Stimulated activated CD4-positive, alpha-beta T cell treated with anti-CD3 and anti-CD28 coated beads, Interleukin-15, amount 100 ng/mL, for 48 hours (primary cell): ENCODE measurements around the gene IRAK2.
"Not testable (repeated sequence)": the region's sequence is repeated elsewhere in the genome, so short reads cannot be mapped to it uniquely, and the experiment has no call there.

ENCODE experiments used
- DNase-seq, 2 donors: peaks; one replicate each; pipeline ENCODE4 v3.0.0-alpha.2; 2020; ENCODE audit warnings: low read depth in 2 of 2

The IRAK2 gene

GRCh38 chr3:10253731-10254130 lies 89.0 kb downstream of the IRAK2 start:
- no peak for DNase-seq

GRCh38 chr3:10255835-10256234 lies 91.1 kb downstream of the IRAK2 start:
- no peak for DNase-seq

- no peak for DNase-seq
Observed at GRCh38 chr3:10259036-10259435, 94.3 kb downstream of the IRAK2 start.

GRCh38 chr3:10259798-10260197 lies 95.1 kb downstream of the IRAK2 start:
- no peak for DNase-seq

- no peak for DNase-seq
Observed at GRCh38 chr3:10260211-10260701, 95.5 kb downstream of the IRAK2 start.

GRCh38 chr3:10262027-10262426 lies 97.3 kb downstream of the IRAK2 start:
- no peak for DNase-seq

- DNase-seq: peak; percentile 42 to 68
Observed at GRCh38 chr3:10263646-10264363, 99.1 kb downstream of the IRAK2 start.

GRCh38 chr3:10265833-10266232 lies 101.1 kb downstream of the IRAK2 start:
- DNase-seq: no peak

- not testable (repeated sequence) for DNase-seq
Observed at GRCh38 chr3:10266936-10267335, 102.2 kb downstream of the IRAK2 start.

GRCh38 chr3:10268116-10268515 lies 103.4 kb downstream of the IRAK2 start:
- DNase-seq: no peak

GRCh38 chr3:10268930-10269329 lies 104.2 kb downstream of the IRAK2 start:
- no peak for DNase-seq

- no peak for DNase-seq
Observed at GRCh38 chr3:10269443-10269842, 104.7 kb downstream of the IRAK2 start.

GRCh38 chr3:10272476-10272875 lies 107.8 kb downstream of the IRAK2 start:
- DNase-seq: not testable (repeated sequence)

GRCh38 chr3:10272977-10273376 lies 108.3 kb downstream of the IRAK2 start:
- DNase-seq: no peak

GRCh38 chr3:10273702-10274305 lies 109.1 kb downstream of the IRAK2 start:
- no peak for DNase-seq

GRCh38 chr3:10274601-10275000 lies 109.9 kb downstream of the IRAK2 start:
- no peak for DNase-seq

GRCh38 chr3:10277115-10277625 lies 112.5 kb downstream of the IRAK2 start:
- DNase-seq: no peak

- no peak for DNase-seq
Observed at GRCh38 chr3:10278501-10278900, 113.8 kb downstream of the IRAK2 start.

GRCh38 chr3:10279384-10280176 lies 114.9 kb downstream of the IRAK2 start:
- DNase-seq: no peak

- no peak for DNase-seq
Observed at GRCh38 chr3:10280177-10280529, 115.4 kb downstream of the IRAK2 start.

GRCh38 chr3:10280571-10280970 lies 115.9 kb downstream of the IRAK2 start:
- DNase-seq: no peak

GRCh38 chr3:10281951-10282350 lies 117.2 kb downstream of the IRAK2 start:
- no peak for DNase-seq
